Stimulated activated CD4-positive, alpha-beta T cell treated with anti-CD3 and anti-CD28 coated beads, Interleukin-1b, Interleukin-23, amount 100 ng/mL, for 48 hours (primary cell): Measurements from ENCODE around the gene TFPI.
"Not testable (repeated sequence)": the region's sequence is repeated elsewhere in the genome, so short reads cannot be mapped to it uniquely, and the experiment has no call there.

Source experiments
- DNase-seq: peaks from one replicate; pipeline ENCODE4 v3.0.0-alpha.2; 2020

Gene TFPI

DNA sequence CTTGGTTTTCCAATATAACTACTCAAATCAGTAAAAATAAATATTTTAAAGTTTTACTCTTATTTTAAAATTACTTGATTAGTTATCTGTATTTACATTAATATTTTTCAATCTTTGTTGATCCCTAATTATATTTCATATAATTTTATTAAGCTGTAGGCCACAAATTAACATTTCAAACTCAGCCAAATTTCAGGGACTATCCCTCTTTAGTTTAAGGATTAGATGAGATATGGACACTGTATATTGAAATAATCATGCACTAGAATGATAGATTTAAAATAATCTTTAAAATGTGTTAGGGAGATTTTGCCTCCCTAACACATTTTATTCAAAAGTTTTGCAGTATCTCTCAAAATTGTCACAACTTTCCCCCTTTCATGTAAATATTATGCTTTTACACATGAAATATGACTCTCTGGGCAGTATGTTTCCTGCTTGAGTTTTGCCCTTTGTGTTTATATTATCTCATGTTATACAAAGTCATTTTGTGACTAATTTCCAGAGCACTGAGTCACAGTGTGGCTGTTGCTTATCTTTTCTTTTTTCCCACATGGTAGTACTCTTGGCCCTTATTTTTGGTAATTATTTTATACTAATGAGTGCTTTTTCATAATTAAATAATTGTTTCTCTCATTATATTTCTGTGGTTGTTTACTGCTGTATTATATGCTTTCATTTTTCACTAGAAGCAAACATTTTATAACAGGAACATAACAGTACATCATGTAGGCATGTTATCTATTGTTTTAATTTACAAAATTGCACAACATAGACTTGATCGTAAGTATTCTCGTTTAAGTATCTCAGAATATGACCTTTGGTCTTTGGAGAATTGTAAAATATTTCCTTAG lies 1.2 kb downstream of the TFPI start:
- DNase-seq, result no peak

DNA sequence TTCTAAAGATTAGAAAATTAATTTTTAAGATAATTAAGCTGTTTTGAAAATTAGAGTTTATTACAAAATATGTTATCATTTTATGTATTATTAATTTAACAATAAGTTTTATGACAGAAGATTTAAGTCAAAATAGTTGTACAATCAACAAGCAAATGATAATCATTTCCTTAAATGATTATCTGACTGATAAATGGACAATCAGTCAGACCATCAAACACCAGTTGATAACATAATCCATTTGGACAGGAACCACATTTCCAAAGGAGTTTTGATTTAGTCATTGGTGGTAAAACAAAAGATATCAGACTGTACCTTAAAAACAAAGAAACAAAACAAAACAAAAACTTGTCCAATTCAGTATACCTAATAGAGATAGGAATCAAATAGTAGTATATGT lies 1.9 kb downstream of the TFPI start:
- DNase-seq, result no peak

DNA sequence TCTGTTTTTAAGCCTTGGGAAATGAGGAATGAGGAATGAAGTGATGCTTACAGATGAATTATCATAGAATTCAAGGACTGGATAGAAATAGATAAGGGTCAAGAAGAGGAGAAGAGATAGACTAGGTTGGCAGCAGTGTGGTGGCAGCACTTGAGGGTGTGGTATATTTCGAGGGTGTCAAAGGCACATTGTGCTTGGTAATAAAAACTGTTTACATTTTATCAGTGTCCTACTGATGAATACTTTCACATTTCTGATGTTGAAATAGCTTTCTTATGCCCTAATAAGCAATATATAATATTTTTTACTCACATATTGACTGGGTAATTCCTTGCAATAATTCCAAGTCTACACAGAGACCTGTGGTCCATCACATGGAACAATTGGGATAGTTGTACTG lies 3.4 kb downstream of the TFPI start:
- no peak for DNase-seq

DNA sequence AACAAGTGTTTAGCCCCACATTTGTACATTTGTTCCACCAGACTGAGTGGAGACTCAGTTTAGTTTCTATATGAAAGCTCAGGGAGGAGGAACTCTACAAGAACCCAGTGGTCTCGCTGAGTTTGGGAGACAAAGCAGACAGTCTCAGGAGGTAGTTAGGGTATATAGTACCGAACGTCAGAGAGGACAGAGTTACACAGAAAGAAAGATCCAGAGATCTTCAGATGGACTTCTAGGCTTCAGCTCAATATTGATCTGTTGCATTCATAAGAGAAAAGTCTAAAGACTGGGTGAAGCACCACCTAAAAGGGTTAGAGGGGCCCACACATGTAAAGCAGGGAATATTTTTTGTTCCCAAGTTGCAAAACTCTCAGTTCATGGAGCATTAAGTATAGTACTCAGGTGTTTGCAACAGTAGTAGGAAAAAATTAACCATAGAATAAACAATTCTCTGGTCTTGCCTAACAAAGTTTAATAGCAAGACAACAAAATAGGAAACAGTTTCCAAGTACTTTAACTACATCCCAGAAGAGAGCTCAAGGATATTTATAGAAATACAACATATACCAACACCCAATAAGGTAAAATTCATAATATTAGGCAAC lies 4.2 kb downstream of the TFPI start:
- no peak for DNase-seq

DNA sequence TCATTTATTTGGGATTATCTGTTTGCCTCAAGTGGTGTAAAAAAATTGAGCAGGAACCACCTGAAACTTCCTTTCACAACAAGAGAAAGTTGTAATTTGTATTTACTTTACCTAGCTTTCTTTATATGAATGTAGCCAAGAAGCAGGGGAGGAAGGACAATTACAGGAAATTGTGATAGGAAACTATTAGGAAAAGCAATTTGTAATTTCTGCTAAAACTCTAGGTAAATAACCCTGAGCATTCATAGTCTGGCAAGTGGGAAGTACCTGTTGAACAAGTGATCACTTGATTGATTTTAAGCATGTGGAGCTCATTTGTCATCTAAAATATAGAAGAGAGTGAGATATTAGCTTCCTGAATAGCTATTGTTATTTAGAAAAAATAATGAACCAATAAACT lies 5.0 kb downstream of the TFPI start:
- DNase-seq, result no peak

DNA sequence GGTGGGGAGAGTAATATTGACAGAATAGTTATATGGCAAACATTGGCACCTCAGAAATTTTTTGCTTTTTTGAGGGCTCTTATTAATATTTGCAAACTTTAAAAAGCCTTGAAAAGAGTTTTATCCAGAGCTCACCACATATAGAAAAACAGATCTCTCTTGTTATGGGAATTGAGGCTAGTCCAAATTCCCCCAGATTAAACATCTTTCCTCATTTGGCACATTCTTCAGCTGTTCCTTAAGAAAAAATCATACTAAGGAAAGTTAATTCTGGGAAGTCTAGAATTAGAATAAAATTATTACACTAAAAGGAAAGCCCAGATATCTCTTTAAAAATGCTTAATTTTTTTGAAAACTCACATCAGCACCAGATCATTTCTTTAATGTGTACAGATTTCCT lies 5.6 kb downstream of the TFPI start:
- no peak for DNase-seq

DNA sequence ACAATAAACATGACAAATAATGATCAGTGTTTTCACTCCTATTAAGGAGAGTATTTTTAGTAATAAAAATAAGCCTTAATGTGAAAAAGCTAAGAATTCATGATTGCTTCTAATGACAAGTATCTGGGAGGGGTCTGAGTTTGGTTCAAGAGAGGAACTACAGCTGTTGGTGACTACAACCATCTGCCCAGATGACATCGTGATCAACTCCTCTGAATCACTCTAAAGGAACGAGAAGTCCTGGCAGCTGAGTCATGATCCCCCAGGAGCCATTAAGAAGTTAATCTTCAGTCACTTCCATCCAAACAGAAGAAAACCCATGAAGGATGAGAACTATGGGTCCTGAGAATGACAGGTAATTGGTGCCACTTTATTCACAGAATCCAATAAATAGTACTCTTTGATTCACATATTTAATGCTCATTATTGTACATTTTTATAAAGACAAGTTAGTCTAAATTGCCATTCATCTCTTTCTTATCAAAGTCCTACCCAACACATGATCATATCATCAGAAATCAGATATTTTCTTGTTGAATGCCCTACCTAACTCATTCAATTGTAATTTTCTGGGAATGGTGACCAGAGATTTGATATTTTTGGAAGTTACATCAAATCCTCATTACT lies 6.8 kb downstream of the TFPI start:
- no peak for DNase-seq

DNA sequence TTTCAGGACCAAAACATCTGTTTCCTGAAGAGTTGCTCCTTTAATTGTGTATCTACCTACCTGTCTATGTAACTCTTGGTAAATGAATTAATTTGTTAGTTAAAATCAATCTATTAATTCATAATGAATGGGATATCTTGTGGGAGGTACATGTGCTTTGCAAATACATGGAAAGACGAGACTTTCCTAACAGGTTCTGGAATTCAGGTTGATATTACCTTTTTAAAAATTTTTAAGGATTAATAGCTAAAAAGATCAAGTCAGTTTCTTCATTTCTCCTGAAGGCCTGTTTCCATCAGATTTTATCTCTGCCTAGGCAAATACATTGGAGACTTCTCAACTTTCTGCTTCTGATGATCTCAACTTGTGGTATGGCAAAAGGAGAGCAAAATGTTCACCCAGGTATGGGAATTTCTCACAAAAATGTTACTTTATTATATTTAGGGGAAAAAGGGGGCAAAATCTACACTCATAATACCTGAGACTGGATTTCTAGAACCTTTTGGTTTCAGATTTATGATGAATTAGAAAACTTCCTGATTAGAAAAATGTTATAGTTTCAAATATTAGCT lies 7.4 kb downstream of the TFPI start:
- DNase-seq, result no peak

GRCh38 chr2:187545238-187545751 lies 8.9 kb downstream of the TFPI start:
- no peak for DNase-seq

DNA sequence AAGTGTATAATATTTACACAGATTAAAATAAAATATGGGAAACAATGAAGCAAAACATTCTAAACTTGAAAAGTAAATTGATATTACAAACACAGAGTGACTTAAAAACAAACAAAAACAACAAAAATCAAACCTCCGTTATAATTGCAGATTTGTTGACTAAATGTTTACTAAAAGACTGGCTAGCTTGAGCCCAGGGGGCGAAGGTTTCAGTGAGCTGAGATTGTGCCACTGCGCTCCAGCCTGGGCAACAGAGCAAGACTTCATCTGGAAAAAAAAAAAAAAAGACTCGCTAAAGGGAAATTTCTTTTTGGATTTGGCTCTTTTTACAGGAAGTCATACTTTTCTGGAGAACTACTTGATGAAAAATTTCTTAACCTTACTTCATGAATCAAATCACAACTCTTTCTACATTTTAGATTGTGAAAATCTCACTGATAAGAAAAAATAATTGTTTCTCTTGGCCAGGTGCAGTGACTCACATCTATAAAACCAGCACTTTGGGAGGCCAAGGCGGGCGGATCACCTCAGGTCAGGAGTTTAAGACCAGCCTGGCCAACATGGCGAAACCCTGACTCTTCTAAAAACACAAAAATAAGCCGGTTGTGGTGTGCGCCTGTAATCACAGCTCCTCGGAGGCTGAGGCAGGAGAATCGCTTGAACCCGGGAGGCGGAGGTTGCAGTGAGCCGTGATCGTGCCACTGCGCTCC lies 9.7 kb downstream of the TFPI start:
- no peak for DNase-seq

- no peak for DNase-seq
These were observed 10.7 kb downstream of the TFPI start for GRCh38 chr2:187543488-187543887.

GRCh38 chr2:187542123-187542522 lies 12.1 kb downstream of the TFPI start:
- DNase-seq, result no peak

DNA sequence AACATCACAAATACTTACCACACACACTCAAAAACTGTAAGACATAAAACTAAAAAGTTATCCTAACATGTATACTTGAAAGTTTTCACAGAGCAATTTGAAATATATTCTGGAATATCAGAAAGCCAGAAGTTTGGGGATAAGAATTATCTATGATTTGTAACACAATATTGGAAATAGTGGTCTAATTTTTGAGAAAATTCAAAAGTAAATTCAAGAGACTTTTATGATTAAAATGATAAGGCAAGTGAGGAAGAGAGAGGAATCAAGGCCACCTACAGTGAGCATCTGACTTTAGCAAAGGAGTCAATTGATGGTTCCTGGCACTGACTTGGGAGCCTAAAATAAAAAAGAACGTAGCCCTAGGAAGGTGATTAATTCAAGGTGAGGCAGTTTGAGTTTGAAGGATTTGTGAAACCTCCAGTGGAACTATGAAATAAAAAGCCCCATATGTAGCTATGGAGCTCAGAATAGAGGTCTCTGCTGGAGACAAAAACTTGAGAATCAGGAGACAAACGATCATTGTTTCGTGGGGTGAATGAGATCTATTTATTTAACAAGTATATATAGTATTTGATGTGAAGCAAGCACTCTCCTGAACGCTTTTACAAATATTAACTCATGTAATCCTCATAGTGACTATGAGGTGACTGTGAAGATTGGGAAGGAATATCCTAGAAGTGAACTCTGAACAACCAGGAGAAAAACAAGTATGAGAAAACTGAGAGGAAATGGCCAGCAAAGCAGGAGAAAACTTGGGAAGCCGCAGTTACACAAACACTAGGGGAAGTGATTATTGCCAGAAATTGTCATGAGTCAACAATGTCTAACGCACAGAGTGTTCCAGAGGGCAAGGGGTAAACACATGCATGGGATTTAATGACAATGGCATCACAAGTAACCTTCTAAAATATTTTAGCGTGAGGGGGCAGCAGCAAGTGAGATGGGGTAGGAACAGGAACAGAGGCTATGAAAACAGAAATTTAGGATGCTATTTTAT lies 12.8 kb downstream of the TFPI start:
- DNase-seq, result no peak

- DNase-seq, result not testable (repeated sequence)
These were observed 16.0 kb downstream of the TFPI start for GRCh38 chr2:187538222-187538621.

DNA sequence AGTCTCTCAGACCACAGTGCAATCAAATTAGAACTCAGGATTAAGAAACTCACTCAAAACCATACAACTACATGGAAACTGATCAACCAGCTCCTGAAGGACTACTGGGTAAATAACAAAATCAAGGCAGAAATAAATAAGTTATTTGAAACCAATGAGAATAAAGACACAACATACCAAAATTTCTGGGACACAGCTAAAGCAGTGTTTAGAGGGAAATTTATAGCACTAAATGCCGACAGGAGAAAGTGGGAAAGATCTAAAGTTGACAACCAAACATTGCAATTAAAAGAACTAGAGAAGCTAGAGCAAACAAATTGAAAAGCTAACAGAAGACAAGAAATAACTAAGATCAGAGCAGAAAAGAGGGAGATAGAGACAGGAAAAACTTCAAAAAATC lies 18.9 kb downstream of the TFPI start:
- DNase-seq, result not testable (repeated sequence)

GRCh38 chr2:187532333-187533120 lies 21.7 kb downstream of the TFPI start:
- DNase-seq, result no peak

GRCh38 chr2:187529977-187530721 lies 24.1 kb downstream of the TFPI start:
- no peak for DNase-seq

DNA sequence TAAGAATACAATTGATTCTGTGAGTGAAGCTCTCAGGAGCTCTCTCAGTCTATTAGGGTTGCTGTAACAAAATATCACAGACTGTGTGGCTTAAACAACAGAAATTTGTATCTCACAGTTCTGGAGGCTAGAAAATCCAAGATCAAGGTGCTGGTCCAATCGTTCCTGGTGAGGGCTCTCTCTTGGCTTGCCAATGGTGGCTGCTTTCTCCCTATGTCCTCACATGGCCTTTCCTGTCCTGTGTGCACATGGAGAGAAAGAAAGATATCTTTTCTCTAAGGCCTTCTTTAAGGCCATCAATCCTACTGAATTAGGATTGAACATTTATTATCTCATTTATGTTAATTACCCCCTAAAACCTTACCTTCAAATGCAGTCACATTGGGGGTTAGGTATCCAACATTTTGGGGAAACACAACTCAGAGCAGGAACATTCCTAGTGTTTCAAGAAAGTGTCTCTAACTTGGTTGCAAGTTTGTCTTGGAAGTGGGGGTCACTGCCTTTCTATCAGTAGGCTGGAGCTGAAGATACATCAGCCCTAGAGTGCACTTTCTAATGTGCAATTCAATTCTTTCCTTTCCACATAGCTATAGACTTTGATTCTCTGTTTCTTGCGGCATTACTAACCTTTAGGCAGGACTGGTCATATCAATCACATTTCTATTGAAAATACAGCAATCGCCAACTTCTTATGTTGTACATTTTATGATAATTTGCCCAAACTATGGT lies 24.8 kb downstream of the TFPI start:
- DNase-seq, result no peak

- no peak for DNase-seq
These were observed 26.2 kb downstream of the TFPI start for GRCh38 chr2:187528042-187528441.
